DMS153 treated with DMSO at 0.1 percent for 48 hours (cell line): ENCODE measurements around the gene RPS6KC1.
A peak's percentile ranks its signal among the peaks of the same experiment; 100 is the strongest.
"Not testable (repeated sequence)": the region's sequence is repeated elsewhere in the genome, so short reads cannot be mapped to it uniquely, and the experiment has no call there.

ENCODE experiments used
- DNase-seq: peaks from one replicate; lab custom pipeline; 2025; ENCODE audit not compliant: unreplicated experiment; lab: John Stamatoyannopoulos, UW

RPS6KC1 gene

GRCh38 chr1:213051127-213051880, at the start of gene RPS6KC1:
TSS of gene RPS6KC1 (plus strand) at chr1:213051241. CDS start at chr1:213051405, 164 bp downstream.
- DNase-seq, result peak; percentile 92

- DNase-seq, result no peak
Observed at GRCh38 chr1:213003256-213003655, 47.8 kb upstream of the RPS6KC1 start.

GRCh38 chr1:213008564-213008963, 42.5 kb upstream of the RPS6KC1 start:
- no peak for DNase-seq

- DNase-seq, result no peak
Observed at GRCh38 chr1:213014642-213015041, 36.4 kb upstream of the RPS6KC1 start.

- DNase-seq, result peak; percentile 99
Observed at GRCh38 chr1:213015099-213016050, 35.7 kb upstream of the RPS6KC1 start, which contains the start of gene ANGEL2. TSS of gene ANGEL2 (minus strand) at chr1:213015867. CDS start at chr1:213015671, 196 bp downstream.

- DNase-seq, result no peak
Observed at GRCh38 chr1:213017447-213018273, 33.4 kb upstream of the RPS6KC1 start.

- DNase-seq, result no peak
Observed at GRCh38 chr1:213019450-213019849, 31.6 kb upstream of the RPS6KC1 start.

GRCh38 chr1:213020016-213020415, 31.0 kb upstream of the RPS6KC1 start:
- DNase-seq, result no peak

- not testable (repeated sequence) for DNase-seq
Observed at GRCh38 chr1:213027024-213027423, 24.0 kb upstream of the RPS6KC1 start.

GRCh38 chr1:213032651-213033050, 18.4 kb upstream of the RPS6KC1 start:
- no peak for DNase-seq

- no peak for DNase-seq
Observed at GRCh38 chr1:213034713-213035112, 16.3 kb upstream of the RPS6KC1 start.

GRCh38 chr1:213035573-213035972, 15.5 kb upstream of the RPS6KC1 start:
- no peak for DNase-seq

GRCh38 chr1:213041443-213041842, 9.6 kb upstream of the RPS6KC1 start:
- no peak for DNase-seq

- DNase-seq, result peak; percentile 89
Observed at GRCh38 chr1:213045321-213046226, 5.5 kb upstream of the RPS6KC1 start.

- no peak for DNase-seq
Observed at GRCh38 chr1:213049232-213049631, 1.8 kb upstream of the RPS6KC1 start.

GRCh38 chr1:213050745-213051126, 305 bp upstream of the RPS6KC1 start:
- no peak for DNase-seq

- DNase-seq, result no peak
Observed at GRCh38 chr1:213051881-213052202, 801 bp downstream of the RPS6KC1 start.

- no peak for DNase-seq
Observed at GRCh38 chr1:213053455-213053854, 2.4 kb downstream of the RPS6KC1 start.

- no peak for DNase-seq
Observed at GRCh38 chr1:213054142-213054541, 3.1 kb downstream of the RPS6KC1 start.
